K562 (cell line): ENCODE results near the gene PIK3C2A. TPM values are rescaled to one million over a fixed set of nuclear protein-coding genes. Genes with fewer than 3 reads are reported as not detected.
A peak's percentile ranks its signal among the peaks of the same experiment; 100 is the strongest.

ENCODE experiments used
- ASH1L ChIP-seq: fragments of 450-650 bp; IDR thresholded peaks from 2 replicates; pipeline ENCODE4 v1.6.1; 2018; ENCODE audit warnings: borderline replicate concordance, mild to moderate bottlenecking, low read depth; ENCODE audit not compliant: partially characterized antibody
- BRF1 ChIP-seq: IDR thresholded peaks from 3 replicates; pipeline ENCODE4 v1.6.1; 2011; ENCODE audit warnings: borderline replicate concordance, mild to moderate bottlenecking; ENCODE audit not compliant: insufficient read length; ENCODE audit errors: extremely low read depth
- E2F1 ChIP-seq: sonication (generic); formaldehyde crosslinking; IDR thresholded peaks from 2 replicates; pipeline ENCODE4 v1.8.1; 2023; ENCODE audit warnings: mild to moderate bottlenecking, missing genetic modification reagents, moderate library complexity
- HMG20A ChIP-seq: fragments of 450-650 bp; formaldehyde crosslinking; conservative IDR thresholded peaks from 2 replicates; pipeline ENCODE4 v1.4.0; 2020; ENCODE audit warnings: mild to moderate bottlenecking, mixed read lengths
- HMG20B ChIP-seq: fragments of 250-450 bp; sonication (Bioruptor Pico); IDR thresholded peaks from 2 replicates; pipeline ENCODE4 v1.5.0; 2021; ENCODE audit warnings: mild to moderate bottlenecking
- ILK ChIP-seq: fragments of 450-650 bp; IDR thresholded peaks from 2 replicates; pipeline ENCODE4 v1.6.1; 2016; ENCODE audit warnings: missing genetic modification characterization, low read depth, mild to moderate bottlenecking, missing compliant biosample characterization, moderate library complexity, borderline replicate concordance
- KAT2B ChIP-seq: IDR thresholded peaks from one replicate; pipeline ENCODE4 v1.6.1; 2012; ENCODE audit warnings: low read depth, mild to moderate bottlenecking, control low read depth, inconsistent platforms, low read length, moderate library complexity
- KLF1 ChIP-seq: fragments of 450-650 bp; IDR thresholded peaks from 2 replicates; pipeline ENCODE4 v1.6.1; 2016; ENCODE audit warnings: missing genetic modification characterization, missing compliant biosample characterization
- MTA2 ChIP-seq: fragments of 450-650 bp; IDR thresholded peaks from 2 replicates; pipeline ENCODE4 v1.6.1; 2016; ENCODE audit warnings: low read depth
- NFIX ChIP-seq: fragments of 250-450 bp; sonication (Bioruptor Pico); IDR thresholded peaks from 2 replicates; pipeline ENCODE4 v1.4.0; 2020; ENCODE audit warnings: low read depth, mild to moderate bottlenecking, moderate library complexity
- POLR2G ChIP-seq: fragments of 200-400 bp; formaldehyde crosslinking; IDR thresholded peaks from 2 replicates; pipeline ENCODE4 v1.6.1; 2017; ENCODE audit warnings: low read depth, mild to moderate bottlenecking, antibody characterized with exemption, low read length, moderate library complexity
- PYGO2 ChIP-seq: fragments of 450-650 bp; IDR thresholded peaks from 2 replicates; pipeline ENCODE4 v1.6.1; 2016; ENCODE audit warnings: mild to moderate bottlenecking, missing genetic modification characterization, moderate library complexity, missing compliant biosample characterization
- SFPQ ChIP-seq: fragments of 200-400 bp; formaldehyde crosslinking; IDR thresholded peaks from 2 replicates; pipeline ENCODE4 v1.6.1; 2017; ENCODE audit warnings: mild to moderate bottlenecking, low read depth, low read length, moderate library complexity
- SRSF1 ChIP-seq: fragments of 200-400 bp; formaldehyde crosslinking; IDR thresholded peaks from 2 replicates; pipeline ENCODE4 v1.6.1; 2017; ENCODE audit warnings: mild to moderate bottlenecking, low read depth, low read length, moderate library complexity
- ZBTB17 ChIP-seq: fragments of 450-650 bp; formaldehyde crosslinking; IDR thresholded peaks from 2 replicates; pipeline ENCODE4 v1.4.0; 2020; ENCODE audit warnings: mild to moderate bottlenecking
- ZC3H4 ChIP-seq: sonication (generic); formaldehyde crosslinking; IDR thresholded peaks from 2 replicates; pipeline ENCODE4 v1.9.0; 2021; ENCODE audit warnings: missing genetic modification reagents, borderline replicate concordance
- ZFP91 ChIP-seq: sonication (generic); formaldehyde crosslinking; IDR thresholded peaks from 2 replicates; pipeline ENCODE4 v1.8.0; 2022; ENCODE audit warnings: mild to moderate bottlenecking, missing genetic modification reagents
- ZHX1 ChIP-seq: fragments of 150-350 bp; conservative IDR thresholded peaks from 2 replicates; pipeline ENCODE4 v1.6.1; 2014; ENCODE audit warnings: low read length
- polyA plus RNA-seq, 8 experiments: library from polyadenylated mRNA; depleted of rRNA in 4 of 8; stranded (reverse) in 5 of 8; unstranded in 3 of 8; fragments of >200 nt; fragmentation: Nextera tagmentation in 2 of 8; fragmentation: Illumina TruSeq in 1 of 8; extraction: Ambion mirVana in 2 of 8; extraction: Trizol in 1 of 8; gene quantifications; 2 replicates each; pipeline versions ENCODE4 v1.2.1 to v1.2.3, GENCODE V29; 2011 to 2014; ENCODE audit warnings: inconsistent platforms in 1 of 8, missing spikeins in 1 of 8
- total RNA-seq, 7 experiments: library from RNA; depleted of rRNA in 6 of 7; stranded (reverse); fragments of >200 nt in 6 of 7; fragmentation: Illumina TruSeq in 2 of 7; extraction: Trizol in 2 of 7; gene quantifications; 2 replicates each; pipeline versions ENCODE4 v1.2.1 to v1.2.3, GENCODE V29; 2011 to 2021; ENCODE audit warnings: low replicate concordance in 1 of 7

The PIK3C2A gene
- total and polyA plus RNA-seq, 9 of the 15 experiments (the other 6 are each of a cell fraction or from before 2014, with no cell fraction given) = 3.1 to 25.2 (median 15.6) TPM

GRCh38 chr11:17186932-17187692 lies 20.7 kb downstream of the PIK3C2A start (continued):
- TF ChIP-seq NFIX (CRISPR knock-in tag) (no peak), ZFP91 (CRISPR knock-in tag) (no peak), ZHX1 (no peak), E2F1 (CRISPR knock-in tag) (no peak), ZBTB17 (0 out of 2 replicates have a peak, but pooled peaks have one; percentile 40), PYGO2 (tag) (peak; percentile 93), ILK (0 out of 2 replicates have a peak, but pooled peaks have one; percentile 11), POLR2G (no peak), ASH1L (no peak), HMG20A (CRISPR knock-in tag) (peak; percentile 9; the same call in 1 of the 2 replicates), BRF1 (no peak), KAT2B (no peak), SFPQ (no peak), SRSF1 (no peak), HMG20B (no peak), MTA2 (peak; percentile 100), KLF1 (tag) (no peak), ZC3H4 (CRISPR knock-in tag) (no peak)
